ENCODE data around the gene R3HCC1L.
"Not testable (repeated sequence)": the region's sequence is repeated elsewhere in the genome, so short reads cannot be mapped to it uniquely, and the experiment has no call there.

R3HCC1L gene

GRCh38 chr10:98182351-98182915 lies 48.0 kb downstream of the R3HCC1L start:
- DNase-seq = not testable (repeated sequence)

GRCh38 chr10:98186681-98187080 lies 52.2 kb downstream of the R3HCC1L start:
- no peak for DNase-seq

- not testable (repeated sequence) for DNase-seq
Observed at GRCh38 chr10:98190773-98191172, 56.3 kb downstream of the R3HCC1L start.

- DNase-seq = no peak
Observed at GRCh38 chr10:98193037-98193436, 58.6 kb downstream of the R3HCC1L start.

- DNase-seq = no peak
Observed at GRCh38 chr10:98194633-98195032, 60.2 kb downstream of the R3HCC1L start.

GRCh38 chr10:98195120-98195519 lies 60.7 kb downstream of the R3HCC1L start:
- no peak for DNase-seq

- DNase-seq = no peak
Observed at GRCh38 chr10:98196985-98197384, 62.5 kb downstream of the R3HCC1L start.

GRCh38 chr10:98201760-98202159 lies 67.3 kb downstream of the R3HCC1L start:
- DNase-seq = no peak

GRCh38 chr10:98202378-98202777 lies 67.9 kb downstream of the R3HCC1L start:
- no peak for DNase-seq

GRCh38 chr10:98205351-98205750 lies 70.9 kb downstream of the R3HCC1L start:
- DNase-seq = no peak

- no peak for DNase-seq
Observed at GRCh38 chr10:98208925-98209324, 74.5 kb downstream of the R3HCC1L start.

GRCh38 chr10:98209441-98209840 lies 75.0 kb downstream of the R3HCC1L start:
- DNase-seq = no peak

- DNase-seq = no peak
Observed at GRCh38 chr10:98212196-98212595, 77.7 kb downstream of the R3HCC1L start.

GRCh38 chr10:98213740-98214139 lies 79.3 kb downstream of the R3HCC1L start:
- no peak for DNase-seq

- no peak for DNase-seq
Observed at GRCh38 chr10:98215373-98215772, 80.9 kb downstream of the R3HCC1L start.

GRCh38 chr10:98217801-98218200 lies 83.3 kb downstream of the R3HCC1L start:
- no peak for DNase-seq

GRCh38 chr10:98223874-98224273 lies 89.4 kb downstream of the R3HCC1L start:
- no peak for DNase-seq

- DNase-seq = no peak
Observed at GRCh38 chr10:98224509-98224908, 90.1 kb downstream of the R3HCC1L start.

- no peak for DNase-seq
Observed at GRCh38 chr10:98224996-98225395, 90.5 kb downstream of the R3HCC1L start.

- no peak for DNase-seq
Observed at GRCh38 chr10:98226508-98227144, 92.2 kb downstream of the R3HCC1L start.

GRCh38 chr10:98227713-98228112 lies 93.3 kb downstream of the R3HCC1L start:
- not testable (repeated sequence) for DNase-seq

GRCh38 chr10:98228266-98228665 lies 93.8 kb downstream of the R3HCC1L start:
- DNase-seq = not testable (repeated sequence)

- no peak for DNase-seq
Observed at GRCh38 chr10:98231417-98231816, 97.0 kb downstream of the R3HCC1L start.

GRCh38 chr10:98235846-98236245 lies 101.4 kb downstream of the R3HCC1L start:
- no peak for DNase-seq

- no peak for DNase-seq
Observed at GRCh38 chr10:98236862-98237261, 102.4 kb downstream of the R3HCC1L start.
